ENCODE results near the gene MAST2. TPM values are rescaled to one million over a fixed set of nuclear protein-coding genes. Genes with fewer than 3 reads are reported as not detected.

The MAST2 gene
- total RNA-seq, 1 experiment from 2014 or later: 77.0 TPM

DNA sequence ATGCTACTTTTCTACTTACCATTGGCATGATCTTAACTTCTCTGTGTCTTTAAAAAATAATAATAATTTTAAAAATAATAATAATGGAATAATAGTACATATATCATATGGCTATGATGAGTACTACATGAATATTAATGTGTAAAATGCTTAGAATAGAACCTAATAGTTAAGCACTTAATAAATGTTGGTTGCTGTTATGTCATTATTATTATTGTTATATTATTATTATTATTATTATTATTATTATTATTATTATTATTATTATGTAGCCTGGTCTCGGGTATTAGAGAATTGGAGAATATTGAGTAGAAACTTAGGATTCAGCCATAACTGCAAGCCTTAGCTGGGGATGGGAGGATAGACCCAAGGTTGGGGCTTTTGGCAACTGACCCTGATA is 108.2 kb downstream of the MAST2 start:
- ChIA-PET CTCF (no interaction called here), POLR2A (no interaction called here)
- H3K27ac ChIP-seq (ENCODE audit: low read length): no peak overlapping the region
- ATAC-seq (no peak), DNase-seq (ENCODE audit: low read depth, low spot score) (no peak)
- intact Hi-C loops (cut with micrococcal nuclease; ENCODE audit: unreplicated experiment) (no loop called here), in situ Hi-C loops (cut with HindIII; ENCODE audit: low pct_unique_long_range_greater_than_20kb, low sequenced_read_pairs) (no loop called here)
- no peak for TF ChIP-seq TCF7L2 (IDR thresholded peaks at IDR 0.05; ENCODE audit: low read depth, low read length)
- no peak for TF ChIP-seq SIN3A (IDR thresholded peaks at IDR 0.05; ENCODE audit: borderline replicate concordance, insufficient read depth, low read depth, low read length)
- TF ChIP-seq, protein P1, sequence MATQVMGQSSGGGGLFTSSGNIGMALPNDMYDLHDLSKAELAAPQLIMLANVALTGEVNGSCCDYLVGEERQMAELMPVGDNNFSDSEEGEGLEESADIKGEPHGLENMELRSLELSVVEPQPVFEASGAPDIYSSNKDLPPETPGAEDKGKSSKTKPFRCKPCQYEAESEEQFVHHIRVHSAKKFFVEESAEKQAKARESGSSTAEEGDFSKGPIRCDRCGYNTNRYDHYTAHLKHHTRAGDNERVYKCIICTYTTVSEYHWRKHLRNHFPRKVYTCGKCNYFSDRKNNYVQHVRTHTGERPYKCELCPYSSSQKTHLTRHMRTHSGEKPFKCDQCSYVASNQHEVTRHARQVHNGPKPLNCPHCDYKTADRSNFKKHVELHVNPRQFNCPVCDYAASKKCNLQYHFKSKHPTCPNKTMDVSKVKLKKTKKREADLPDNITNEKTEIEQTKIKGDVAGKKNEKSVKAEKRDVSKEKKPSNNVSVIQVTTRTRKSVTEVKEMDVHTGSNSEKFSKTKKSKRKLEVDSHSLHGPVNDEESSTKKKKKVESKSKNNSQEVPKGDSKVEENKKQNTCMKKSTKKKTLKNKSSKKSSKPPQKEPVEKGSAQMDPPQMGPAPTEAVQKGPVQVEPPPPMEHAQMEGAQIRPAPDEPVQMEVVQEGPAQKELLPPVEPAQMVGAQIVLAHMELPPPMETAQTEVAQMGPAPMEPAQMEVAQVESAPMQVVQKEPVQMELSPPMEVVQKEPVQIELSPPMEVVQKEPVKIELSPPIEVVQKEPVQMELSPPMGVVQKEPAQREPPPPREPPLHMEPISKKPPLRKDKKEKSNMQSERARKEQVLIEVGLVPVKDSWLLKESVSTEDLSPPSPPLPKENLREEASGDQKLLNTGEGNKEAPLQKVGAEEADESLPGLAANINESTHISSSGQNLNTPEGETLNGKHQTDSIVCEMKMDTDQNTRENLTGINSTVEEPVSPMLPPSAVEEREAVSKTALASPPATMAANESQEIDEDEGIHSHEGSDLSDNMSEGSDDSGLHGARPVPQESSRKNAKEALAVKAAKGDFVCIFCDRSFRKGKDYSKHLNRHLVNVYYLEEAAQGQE (IDR thresholded peaks at IDR 0.05; ENCODE audit: insufficient read depth in 1 of 2, low read depth in 2 of 2, low read length in 1 of 2): no peak
- no peak for TF ChIP-seq POLR2AphosphoS5 (IDR thresholded peaks at IDR 0.05; ENCODE audit: low read depth, low read length)
- TF ChIP-seq, protein P2, sequence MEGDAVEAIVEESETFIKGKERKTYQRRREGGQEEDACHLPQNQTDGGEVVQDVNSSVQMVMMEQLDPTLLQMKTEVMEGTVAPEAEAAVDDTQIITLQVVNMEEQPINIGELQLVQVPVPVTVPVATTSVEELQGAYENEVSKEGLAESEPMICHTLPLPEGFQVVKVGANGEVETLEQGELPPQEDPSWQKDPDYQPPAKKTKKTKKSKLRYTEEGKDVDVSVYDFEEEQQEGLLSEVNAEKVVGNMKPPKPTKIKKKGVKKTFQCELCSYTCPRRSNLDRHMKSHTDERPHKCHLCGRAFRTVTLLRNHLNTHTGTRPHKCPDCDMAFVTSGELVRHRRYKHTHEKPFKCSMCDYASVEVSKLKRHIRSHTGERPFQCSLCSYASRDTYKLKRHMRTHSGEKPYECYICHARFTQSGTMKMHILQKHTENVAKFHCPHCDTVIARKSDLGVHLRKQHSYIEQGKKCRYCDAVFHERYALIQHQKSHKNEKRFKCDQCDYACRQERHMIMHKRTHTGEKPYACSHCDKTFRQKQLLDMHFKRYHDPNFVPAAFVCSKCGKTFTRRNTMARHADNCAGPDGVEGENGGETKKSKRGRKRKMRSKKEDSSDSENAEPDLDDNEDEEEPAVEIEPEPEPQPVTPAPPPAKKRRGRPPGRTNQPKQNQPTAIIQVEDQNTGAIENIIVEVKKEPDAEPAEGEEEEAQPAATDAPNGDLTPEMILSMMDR (IDR thresholded peaks at IDR 0.05): no peak
- no peaks in the 10 kb centered on the region for H3K27me3 ChIP-seq (ENCODE audit: control insufficient read depth, insufficient read depth, low read length)
- H3K4me3 ChIP-seq (ENCODE audit: low read depth in 2 of 2, low read length in 2 of 2): no peak overlapping the region
- no TSS peak for BruUV-seq (replicated peaks)
- no peaks in the 10 kb centered on the region for H3K9me3 ChIP-seq (ENCODE audit: control insufficient read depth, insufficient read depth, low read depth, low read length)
- H3K36me3 ChIP-seq (ENCODE audit: control insufficient read depth, insufficient read depth, low read length): no peaks in the 10 kb centered on the region
- H3K4me1 ChIP-seq (ENCODE audit: control insufficient read depth, insufficient read depth, low read length): peaks cover 15% of the 10 kb centered on the region; the same call in 1 of the 2 replicates

DNA sequence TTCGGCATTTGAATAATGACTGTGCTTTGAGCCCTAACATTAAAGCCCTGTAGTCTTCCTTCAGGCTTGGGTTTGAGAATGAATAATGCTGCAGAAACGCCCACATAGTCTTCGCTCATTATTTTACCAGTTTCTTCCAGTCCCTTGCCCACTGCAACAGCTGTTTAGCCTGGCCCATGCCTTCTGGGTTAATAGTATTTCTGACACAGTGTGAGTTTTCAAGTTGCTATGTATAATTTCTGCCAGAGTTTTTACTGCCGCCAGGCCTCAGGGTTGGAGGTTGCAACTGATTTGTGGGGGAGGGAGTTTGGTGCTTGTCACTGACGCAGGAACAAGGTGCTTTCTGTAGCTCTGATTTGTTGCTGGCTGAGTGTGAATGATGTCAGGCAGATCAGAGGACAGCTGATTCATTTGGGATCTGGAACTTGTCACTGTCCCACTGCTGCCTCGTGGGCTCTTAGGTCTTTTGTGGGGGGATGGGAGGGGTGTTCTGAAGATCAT is 109.8 kb downstream of the MAST2 start:
- H3K4me1 ChIP-seq (ENCODE audit: control insufficient read depth, insufficient read depth, low read length): peaks cover 15% of the 10 kb centered on the region; the same call in 1 of the 2 replicates
- intact Hi-C loops (cut with micrococcal nuclease; ENCODE audit: unreplicated experiment) (no loop called here), in situ Hi-C loops (cut with HindIII; ENCODE audit: low pct_unique_long_range_greater_than_20kb, low sequenced_read_pairs) (no loop called here)
- H3K9me3 ChIP-seq (ENCODE audit: control insufficient read depth, insufficient read depth, low read depth, low read length): no peaks in the 10 kb centered on the region
- ATAC-seq (peak; percentile 66), DNase-seq (ENCODE audit: low read depth, low spot score) (no peak)
- no TSS peak for BruUV-seq (replicated peaks)
- no peaks in the 10 kb centered on the region for H3K36me3 ChIP-seq (ENCODE audit: control insufficient read depth, insufficient read depth, low read length)
- no peak overlapping the region for H3K4me3 ChIP-seq (ENCODE audit: low read depth in 2 of 2, low read length in 2 of 2)
- TF ChIP-seq SIN3A (IDR thresholded peaks at IDR 0.05; ENCODE audit: borderline replicate concordance, insufficient read depth, low read depth, low read length) (no peak), TCF7L2 (IDR thresholded peaks at IDR 0.05; ENCODE audit: low read depth, low read length) (no peak), POLR2AphosphoS5 (IDR thresholded peaks at IDR 0.05; ENCODE audit: low read depth, low read length) (no peak)
- TF ChIP-seq, protein P2 (IDR thresholded peaks at IDR 0.05): no peak
- TF ChIP-seq, protein P1 (IDR thresholded peaks at IDR 0.05; ENCODE audit: insufficient read depth in 1 of 2, low read depth in 2 of 2, low read length in 1 of 2): no peak
- peak overlapping the region; percentile 5; the same call in 1 of the 2 replicates for H3K27ac ChIP-seq (ENCODE audit: low read length)
- no peaks in the 10 kb centered on the region for H3K27me3 ChIP-seq (ENCODE audit: control insufficient read depth, insufficient read depth, low read length)
- CTCF ChIA-PET: no interaction called here
- POLR2A ChIA-PET: no interaction called here
